VCaP (cell line): ENCODE results near the gene ZNF296.
"Not testable (repeated sequence)": the region's sequence is repeated elsewhere in the genome, so short reads cannot be mapped to it uniquely, and the experiment has no call there.

Source experiments
- H3K27ac ChIP-seq: fragments of 450-650 bp; 2 replicates; pipeline ENCODE4 v1.5.1; 2017
- TF ChIP-seq, protein P1 (sequence below): fragments of 450-650 bp; conservative IDR thresholded peaks from 2 replicates; pipeline ENCODE4 v1.5.1; 2017; ENCODE audit warnings: mild to moderate bottlenecking, moderate library complexity

The ZNF296 gene

DNA sequence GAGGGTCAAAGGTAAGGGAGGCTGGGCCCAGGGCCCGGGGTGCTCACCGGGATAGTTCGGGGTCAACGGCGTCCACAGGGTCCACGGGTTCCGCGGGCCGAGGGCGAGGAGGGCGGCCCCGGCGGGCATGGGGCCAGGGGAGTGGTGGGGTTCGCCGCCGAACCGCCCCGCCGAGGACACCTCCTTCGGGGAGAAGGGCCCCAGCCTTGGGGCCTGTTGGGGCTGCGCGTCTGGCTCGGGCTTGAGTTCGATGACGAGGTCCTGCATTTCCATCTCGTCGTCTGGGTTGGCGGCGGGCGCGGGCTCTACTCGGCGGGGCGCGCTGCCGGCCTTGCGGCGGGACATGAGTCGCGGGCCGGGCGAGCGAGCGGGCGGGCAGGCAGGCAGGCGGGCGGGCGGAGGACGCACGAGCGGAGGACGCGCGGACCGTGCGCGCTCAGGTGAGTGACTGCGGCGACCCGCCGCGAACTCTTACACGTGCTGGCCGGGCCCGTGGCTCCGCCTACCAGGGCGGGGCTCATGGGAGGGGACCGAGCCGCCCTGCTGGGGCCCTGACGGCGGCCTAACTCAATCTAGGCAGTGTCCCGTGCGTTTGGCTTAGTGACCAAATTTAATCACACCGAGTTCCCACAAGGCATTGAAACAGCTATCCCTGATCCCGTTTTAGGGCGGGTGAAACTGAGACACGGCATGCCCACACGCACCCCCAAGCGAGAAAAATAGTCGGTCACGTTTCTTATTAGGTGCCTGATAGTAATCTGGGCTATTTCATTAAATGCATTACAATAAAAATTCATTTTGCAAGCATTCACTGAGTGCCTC lies at the start of gene ZNF296:
Gene ZNF296, minus strand, starts transcription at position 450 of the 822 bp plus-strand sequence. Its CDS starts 105 bp downstream, at position 345.
- TF ChIP-seq, protein P1, sequence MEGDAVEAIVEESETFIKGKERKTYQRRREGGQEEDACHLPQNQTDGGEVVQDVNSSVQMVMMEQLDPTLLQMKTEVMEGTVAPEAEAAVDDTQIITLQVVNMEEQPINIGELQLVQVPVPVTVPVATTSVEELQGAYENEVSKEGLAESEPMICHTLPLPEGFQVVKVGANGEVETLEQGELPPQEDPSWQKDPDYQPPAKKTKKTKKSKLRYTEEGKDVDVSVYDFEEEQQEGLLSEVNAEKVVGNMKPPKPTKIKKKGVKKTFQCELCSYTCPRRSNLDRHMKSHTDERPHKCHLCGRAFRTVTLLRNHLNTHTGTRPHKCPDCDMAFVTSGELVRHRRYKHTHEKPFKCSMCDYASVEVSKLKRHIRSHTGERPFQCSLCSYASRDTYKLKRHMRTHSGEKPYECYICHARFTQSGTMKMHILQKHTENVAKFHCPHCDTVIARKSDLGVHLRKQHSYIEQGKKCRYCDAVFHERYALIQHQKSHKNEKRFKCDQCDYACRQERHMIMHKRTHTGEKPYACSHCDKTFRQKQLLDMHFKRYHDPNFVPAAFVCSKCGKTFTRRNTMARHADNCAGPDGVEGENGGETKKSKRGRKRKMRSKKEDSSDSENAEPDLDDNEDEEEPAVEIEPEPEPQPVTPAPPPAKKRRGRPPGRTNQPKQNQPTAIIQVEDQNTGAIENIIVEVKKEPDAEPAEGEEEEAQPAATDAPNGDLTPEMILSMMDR, result no peak
- H3K27ac ChIP-seq, result peak within 1 kb of the TSS; percentile 91

DNA sequence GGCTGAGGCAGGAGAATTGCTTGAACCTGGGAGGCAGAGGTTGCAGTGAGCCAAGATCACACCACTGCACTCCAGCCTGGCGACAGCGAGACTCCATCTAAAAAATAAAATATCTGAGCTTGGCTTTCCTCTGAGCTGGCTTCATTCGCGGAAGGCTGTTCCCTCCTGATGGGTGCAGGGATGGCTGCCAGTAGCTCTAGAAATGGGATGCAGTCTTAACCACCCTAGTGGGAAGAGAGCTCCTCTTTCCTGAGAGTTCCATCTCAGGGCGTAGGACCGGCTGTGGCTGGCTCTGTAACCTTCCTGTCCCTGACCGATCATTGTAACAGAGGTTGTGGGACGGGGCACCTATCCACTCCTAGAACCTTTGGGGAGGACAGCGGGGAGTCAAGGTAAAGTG lies 49.1 kb upstream of the ZNF296 start:
- TF ChIP-seq, protein P1, result no peak
- H3K27ac ChIP-seq, result no peak overlapping the region; the same call in 1 of the 2 replicates

DNA sequence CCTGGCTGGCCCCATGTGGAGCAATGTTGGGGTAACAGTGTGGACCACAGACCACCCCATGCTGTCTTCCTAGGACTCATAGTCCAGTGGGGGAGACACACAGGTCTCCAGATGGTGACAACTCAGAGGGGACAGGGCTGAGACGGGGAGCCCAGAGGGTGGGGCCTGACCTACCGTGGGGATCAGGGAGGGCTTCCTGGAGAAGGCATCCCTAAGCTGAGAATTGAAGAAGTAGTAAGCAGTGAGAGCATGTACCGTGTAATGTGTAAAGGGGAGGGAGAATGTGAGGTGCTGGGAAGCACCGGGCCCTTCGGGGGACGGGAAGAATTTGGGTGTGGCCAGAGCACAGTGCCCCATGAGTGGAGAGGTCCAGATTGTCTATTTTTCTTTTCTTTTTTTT lies 47.7 kb upstream of the ZNF296 start:
- peak overlapping the region; percentile 68 for H3K27ac ChIP-seq
- TF ChIP-seq, protein P1, result no peak

DNA sequence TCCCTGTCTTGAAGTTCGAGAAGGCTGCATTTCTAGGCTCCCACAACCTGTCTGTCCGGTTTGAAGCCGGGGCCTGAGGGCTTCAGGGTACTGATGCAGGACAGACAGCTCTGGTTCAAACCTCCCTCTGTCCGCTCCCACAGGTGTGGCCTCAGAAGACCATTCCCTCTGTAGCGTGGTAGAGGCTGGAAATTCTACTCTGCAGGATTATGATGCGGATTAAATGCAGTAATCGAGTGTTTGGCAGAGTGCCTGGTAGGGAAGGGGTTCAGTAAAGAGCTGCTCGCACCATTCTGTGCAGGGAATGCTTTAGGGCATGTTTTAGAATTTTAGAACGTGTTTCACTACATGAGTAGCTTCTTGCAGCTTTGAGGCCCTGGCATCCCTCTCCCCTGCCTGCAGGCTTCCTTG lies 47.2 kb upstream of the ZNF296 start:
- TF ChIP-seq, protein P1, result no peak

DNA sequence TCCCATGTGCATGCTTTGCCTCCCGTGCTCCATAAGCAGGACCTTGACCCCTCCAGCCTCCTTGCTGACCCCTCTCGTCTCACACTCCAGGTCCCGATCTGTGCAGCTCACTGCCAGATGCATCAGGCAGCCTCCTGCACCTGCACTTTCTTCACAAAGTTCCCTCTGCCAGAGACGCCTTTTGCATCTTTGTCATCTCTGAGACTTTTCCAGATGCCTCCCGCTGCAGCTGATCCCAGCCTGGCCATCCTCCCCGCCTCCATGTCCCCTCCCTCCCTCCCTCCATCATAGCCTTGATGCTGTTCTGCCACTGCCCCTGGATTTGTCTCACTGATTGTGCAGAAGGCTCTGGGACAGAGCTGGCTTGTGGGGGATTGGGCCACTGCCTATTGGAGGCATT lies 46.6 kb upstream of the ZNF296 start:
- H3K27ac ChIP-seq, result peak overlapping the region; percentile 68
- TF ChIP-seq, protein P1, result no peak

More for the DNA sequence above, 47.2 kb upstream of the ZNF296 start:
- H3K27ac ChIP-seq, result peak overlapping the region; percentile 68

DNA sequence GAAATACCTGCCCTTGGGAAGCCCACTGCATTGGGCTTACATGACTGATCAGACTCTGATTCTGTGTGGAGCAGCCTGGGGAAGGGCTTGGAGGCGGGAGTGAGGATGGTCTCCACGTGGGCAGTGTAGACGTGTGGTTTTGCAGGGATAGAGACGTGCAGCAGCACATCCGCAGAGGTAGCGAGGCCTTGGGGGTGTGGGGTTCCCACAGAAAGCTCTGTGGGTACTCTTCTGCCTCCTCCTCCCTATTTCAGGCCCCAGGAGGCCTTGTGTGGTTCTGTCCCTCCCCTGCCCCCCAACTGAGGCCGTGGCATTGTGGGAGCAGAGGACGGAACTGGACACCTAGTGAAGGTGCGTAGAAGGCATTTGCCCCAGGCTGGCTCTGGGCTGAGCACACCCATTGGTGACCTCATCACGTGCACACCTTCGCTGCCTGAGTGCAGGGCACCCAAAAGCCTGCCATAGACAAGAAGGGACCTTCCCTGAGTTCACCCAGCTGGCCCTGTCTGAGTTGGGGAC lies 45.6 kb upstream of the ZNF296 start:
- TF ChIP-seq, protein P1, result no peak
- peak overlapping the region; percentile 68 for H3K27ac ChIP-seq

DNA sequence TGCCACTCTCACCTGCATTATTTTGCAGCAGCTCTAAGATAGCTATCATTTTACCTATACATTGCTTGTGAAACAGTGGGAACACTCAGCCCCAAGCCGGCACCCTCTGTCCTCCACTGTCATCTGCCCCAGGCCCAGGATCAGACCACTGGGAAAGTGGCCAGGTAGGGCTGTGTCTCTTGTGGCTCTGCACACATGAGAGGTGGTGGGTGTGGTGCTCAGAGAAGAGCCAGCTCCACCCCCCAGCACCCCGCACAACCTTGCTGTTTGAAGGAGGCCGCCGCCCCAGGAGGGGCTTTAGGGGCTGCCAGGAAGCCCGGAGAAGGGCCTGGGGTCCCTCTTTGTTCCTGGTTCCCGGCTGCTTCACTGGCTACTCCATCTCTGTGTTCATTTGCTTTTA lies 43.3 kb upstream of the ZNF296 start:
- TF ChIP-seq, protein P1, result no peak
- H3K27ac ChIP-seq, result no peak overlapping the region

DNA sequence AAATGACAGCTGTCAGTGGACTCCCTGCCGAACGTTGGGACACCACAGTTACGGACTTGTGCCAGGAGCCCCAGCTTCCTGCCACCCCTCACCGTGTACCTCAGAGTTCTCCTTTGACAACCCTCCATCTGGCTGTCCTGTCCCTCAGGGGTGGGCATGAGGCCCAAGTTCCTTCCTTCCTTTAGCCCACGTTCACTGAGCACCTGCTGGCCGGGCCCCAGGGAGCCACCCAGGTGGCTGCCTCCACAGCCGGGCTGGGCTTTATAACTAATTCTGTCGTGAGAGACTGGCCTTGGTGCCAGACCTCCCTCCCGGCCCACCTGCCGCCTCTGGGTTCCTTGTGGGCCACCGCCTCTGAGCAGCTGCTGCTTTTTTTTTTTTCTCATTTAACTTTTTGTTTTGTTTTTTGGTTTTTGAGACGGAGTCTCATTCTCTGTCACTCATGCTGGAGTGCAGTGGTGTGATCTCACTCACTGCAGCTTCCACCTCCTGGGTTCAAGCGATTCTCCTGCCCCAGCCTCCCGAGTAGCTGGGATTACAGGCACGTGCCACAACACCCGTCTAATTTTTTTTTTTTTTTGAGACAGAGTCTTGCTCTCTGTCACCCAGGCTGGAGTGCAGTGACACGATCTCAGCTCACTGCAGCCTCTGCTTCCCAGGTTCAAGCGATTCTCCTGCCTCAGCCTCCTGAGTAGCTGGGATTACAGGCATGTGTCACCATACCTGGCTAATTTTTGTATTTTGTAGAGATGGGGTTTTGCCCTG lies 42.5 kb upstream of the ZNF296 start:
- H3K27ac ChIP-seq, result not testable (repeated sequence)
